ENCODE measurements around the gene EEF1G.

- TF ChIP-seq COPS2 (conservative IDR thresholded peaks at IDR 0.05) (no peak), CREBBP (IDR thresholded peaks at IDR 0.05; ENCODE audit: low read depth, low read length) (no peak), POLR2AphosphoS5 (IDR thresholded peaks at IDR 0.05; ENCODE audit: control insufficient read depth, insufficient read depth, low read depth, low read length) (no peak), EZH2 (IDR thresholded peaks at IDR 0.05; ENCODE audit: borderline replicate concordance, low read depth, low read length) (no peak), EP300 (IDR thresholded peaks at IDR 0.05; ENCODE audit: low read length) (no peak), U2AF1 (optimal IDR thresholded peaks at IDR 0.05; ENCODE audit: low read depth, low read length) (no peak), ZNF197 (CRISPR knock-in tag; IDR thresholded peaks at IDR 0.05; ENCODE audit: low read depth) (no peak), KDM1A (IDR thresholded peaks at IDR 0.05) (no peak), TEAD4 (IDR thresholded peaks at IDR 0.05; ENCODE audit: low read length) (no peak), TEAD4 (CRISPR knock-in tag; IDR thresholded peaks at IDR 0.05; ENCODE audit: borderline replicate concordance) (no peak)
Measured at GRCh38 chr11:62592146-62592815, 18.6 kb upstream of the EEF1G start.

Data from K562 (cell line).